ENCODE results near the gene ZNF524.

ZNF524 gene

DNA sequence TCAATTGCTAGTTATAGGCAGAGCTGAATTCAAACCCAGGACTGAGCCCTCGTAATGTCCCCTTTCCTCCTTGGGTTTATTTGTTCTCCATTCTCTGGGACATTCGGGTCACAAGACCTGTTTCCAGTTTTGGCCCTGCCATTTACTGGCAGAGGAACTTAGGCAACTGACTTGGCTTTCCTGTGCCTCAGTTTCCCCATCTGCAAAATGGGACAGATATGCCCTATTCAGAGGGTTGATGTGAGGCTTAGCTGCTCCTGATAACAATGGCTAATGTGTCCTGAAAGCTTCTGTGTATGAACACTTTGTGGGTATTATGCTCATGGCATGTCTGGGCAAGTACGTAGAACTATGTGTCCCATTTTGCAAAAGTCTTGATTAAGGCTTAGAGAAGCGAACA, 996 bp downstream of the ZNF524 start:
- no peak for DNase-seq (ENCODE audit: low read depth in 2 of 3, low spot score in 1 of 3)

DNA sequence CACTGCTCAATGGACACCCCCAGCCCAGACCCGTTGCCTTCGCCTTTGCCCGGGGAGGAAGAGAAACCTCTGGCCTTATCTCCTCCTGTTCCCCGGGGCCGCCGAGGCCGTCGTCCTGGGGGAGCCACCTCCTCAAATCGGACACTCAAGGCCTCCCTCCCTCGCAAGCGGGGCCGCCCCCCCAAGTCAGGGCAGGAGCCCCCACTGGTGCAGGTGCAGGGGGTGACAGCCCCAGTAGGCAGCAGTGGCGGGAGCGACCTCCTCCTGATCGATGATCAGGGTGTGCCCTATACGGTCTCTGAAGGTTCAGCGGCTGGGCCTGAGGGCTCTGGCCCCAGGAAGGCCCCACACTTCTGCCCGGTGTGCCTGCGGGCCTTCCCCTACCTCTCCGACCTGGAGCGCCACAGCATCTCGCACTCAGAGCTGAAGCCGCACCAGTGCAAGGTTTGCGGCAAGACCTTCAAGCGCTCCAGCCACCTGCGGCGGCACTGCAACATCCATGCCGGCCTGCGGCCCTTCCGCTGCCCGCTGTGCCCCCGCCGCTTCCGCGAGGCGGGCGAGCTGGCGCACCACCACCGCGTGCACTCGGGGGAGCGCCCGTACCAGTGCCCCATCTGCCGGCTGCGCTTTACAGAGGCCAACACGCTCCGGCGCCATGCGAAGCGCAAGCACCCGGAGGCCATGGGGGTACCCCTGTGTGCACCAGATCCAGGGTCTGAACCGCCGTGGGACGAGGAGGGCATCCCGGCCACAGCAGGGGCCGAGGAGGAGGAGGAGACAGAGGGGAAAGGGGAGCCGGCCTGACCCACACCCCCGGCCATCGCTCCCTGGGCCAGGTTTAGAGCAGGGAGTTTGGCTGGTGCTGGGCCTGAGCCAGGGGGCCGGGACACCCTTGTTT, 2.3 kb downstream of the ZNF524 start:
- no peak for DNase-seq (ENCODE audit: low read depth in 2 of 3, low spot score in 1 of 3)

DNA sequence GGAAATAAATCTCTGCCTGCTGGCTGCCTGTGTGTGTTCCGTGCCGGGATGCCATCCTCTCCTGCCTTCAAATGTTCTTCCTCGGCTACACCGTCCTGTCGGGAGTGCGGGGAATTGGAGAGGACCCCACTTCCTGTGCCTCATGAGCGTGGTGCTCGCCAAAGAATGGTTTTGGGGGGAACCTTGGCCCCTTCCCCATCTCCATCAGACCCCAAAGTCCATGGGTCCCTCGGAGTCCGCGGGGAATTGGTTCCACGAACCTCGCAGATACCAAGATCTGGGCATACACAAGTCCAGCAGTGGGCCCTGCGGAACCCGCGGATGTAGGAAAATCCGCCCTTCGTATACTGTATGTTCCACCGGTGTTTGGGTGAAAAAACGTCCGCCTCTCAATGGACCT, 3.0 kb downstream of the ZNF524 start:
- no peak for DNase-seq (ENCODE audit: low read depth in 2 of 3, low spot score in 1 of 3)

GRCh38 chr19:55603581-55604292, 3.6 kb downstream of the ZNF524 start:
- DNase-seq (ENCODE audit: low read depth in 2 of 3, low spot score in 1 of 3) = no peak

GRCh38 chr19:55605207-55605636, 5.1 kb downstream of the ZNF524 start:
- peak; percentile 97 to 99 (median 99) for DNase-seq (ENCODE audit: low read depth in 2 of 3, low spot score in 1 of 3)

DNA sequence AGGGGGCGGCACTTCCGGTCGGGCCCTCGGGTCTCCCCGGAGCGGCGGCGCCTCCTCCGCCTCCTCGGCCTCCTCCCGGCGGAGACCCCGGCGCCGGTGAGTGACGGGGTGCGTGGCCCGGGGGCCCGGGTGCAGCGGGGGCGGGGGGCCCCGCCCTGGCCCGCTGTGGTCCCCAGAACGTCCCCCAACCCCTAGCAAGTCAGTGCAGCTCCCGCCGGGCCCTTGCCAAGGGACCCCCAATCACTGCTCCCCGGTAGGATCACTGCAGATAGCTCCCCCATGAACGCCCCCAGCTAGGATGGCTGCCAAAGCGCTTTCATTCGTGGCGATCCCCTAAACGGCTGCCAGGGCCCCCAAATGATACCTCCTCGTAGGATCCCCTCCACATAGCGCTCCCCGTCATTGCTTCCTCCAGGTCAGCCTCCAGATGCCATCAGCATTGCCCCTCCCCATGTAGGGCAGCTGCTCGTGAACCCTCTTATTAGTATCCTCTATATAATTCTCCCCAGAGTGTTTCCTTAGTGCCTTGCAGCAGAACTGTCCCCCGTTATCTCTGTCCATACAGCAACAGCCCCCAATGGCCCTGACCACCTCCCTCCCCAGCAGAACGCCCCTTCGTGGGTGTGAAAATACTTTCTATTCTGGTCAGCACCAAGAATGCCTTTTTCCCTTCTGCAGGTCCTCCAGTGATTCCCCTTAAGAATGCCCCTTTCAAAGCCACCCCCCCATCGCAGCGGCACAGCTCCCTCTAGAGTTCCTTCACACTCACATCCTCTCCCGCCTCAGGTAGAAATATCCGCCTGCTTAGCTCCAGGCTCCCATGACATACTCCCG, 5.8 kb downstream of the ZNF524 start, which contains the start of gene ZNF865:
Gene ZNF865, plus strand, starts transcription at position 11 of the 834 bp plus-strand sequence. CDS start 7,972 bp downstream, outside the sequence.
- DNase-seq (ENCODE audit: low read depth in 2 of 3, low spot score in 1 of 3) = peak; percentile 52 to 66 (median 65)

- DNase-seq (ENCODE audit: low read depth in 2 of 3, low spot score in 1 of 3) = no peak
These were observed 6.3 kb downstream of the ZNF524 start for GRCh38 chr19:55606471-55606787.

DNA sequence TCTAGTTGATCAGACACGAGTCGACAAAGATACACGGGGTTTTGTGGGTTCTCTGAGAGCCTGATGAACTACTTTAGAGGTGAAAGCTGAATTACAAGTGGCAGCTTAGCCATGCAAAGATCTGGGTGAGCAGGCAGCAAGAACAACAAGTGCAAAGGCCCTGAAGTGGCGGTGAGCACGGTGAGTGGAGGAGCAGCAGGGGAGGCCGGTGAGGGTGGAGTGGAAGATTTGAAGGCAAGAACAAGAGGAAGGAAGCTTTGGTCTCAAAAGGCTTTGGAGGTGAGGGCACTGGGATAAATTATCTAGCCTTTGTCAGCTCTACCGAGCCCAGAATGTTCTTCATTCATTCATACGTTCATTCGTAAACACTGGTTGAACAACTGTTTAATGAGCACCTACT, 6.7 kb downstream of the ZNF524 start:
- DNase-seq (ENCODE audit: low read depth in 2 of 3, low spot score in 1 of 3) = no peak

GRCh38 chr19:55609326-55609725, 9.2 kb downstream of the ZNF524 start:
- no peak for DNase-seq (ENCODE audit: low read depth in 2 of 3, low spot score in 1 of 3)

DNA sequence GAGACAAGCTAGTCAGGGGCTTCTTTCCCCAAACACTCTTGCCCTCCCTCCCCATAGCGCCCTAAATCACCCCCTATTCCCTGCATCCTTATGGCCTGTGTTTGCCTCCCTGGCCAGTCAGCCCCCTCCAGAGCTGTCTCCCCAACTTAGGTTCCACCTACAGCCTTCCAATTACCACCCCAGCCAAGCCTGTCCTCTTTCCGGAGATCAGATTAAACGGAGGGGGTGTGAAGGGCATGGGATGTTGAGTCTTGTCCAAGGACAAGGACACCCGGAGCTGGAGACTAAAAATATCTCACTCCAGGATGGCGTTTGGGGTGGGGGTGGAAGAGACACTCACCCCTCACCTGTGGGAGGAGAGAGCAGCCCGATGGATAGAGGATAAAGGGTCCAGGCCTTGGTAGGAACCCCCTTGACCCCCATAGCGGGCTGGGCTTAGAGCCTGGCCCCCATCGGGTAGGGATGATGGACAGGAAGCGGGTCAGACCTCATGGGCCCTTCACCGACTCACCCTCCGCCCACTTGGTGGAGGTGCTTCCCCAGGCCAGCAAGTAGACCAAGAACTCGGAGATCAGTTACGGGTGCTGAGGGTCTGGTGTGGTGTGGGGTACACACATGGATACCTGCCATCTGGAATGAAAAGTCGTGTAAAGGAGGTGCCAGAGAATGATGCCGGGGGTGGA, 11.4 kb downstream of the ZNF524 start:
- no peak for DNase-seq (ENCODE audit: low read depth in 2 of 3, low spot score in 1 of 3)

DNA sequence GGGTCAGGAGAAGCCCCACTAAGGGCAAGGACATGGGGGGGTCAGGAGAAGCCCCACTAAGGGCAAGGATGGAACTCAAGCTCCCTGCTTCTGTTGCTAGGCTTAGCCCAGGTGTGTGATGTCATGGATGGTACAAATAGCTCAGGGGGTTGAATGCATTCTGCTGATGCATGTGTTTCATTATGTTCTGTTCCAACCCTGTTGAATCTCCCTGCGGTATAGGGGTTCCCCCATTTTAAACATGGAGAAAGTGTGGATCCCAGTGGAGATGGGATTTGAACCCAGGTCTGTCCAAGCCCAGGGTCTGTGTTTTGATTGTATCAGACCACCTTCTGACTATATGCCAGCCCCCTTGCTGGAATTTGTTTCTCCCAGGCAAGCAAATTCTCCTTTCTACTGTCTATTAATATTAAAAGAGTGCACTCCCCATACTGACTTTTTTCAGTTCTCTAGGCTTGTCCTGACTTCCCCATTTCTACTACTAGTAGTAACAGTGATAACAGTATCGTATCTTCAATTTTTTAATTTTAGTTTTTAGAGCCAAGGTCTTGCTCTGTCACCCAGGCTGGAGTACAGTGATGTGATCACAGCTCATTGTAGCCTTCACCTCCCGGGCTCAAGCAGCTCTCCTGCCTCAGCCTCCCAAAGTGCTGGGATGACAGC, 12.0 kb downstream of the ZNF524 start:
- no peak for DNase-seq (ENCODE audit: low read depth in 2 of 3, low spot score in 1 of 3)

DNA sequence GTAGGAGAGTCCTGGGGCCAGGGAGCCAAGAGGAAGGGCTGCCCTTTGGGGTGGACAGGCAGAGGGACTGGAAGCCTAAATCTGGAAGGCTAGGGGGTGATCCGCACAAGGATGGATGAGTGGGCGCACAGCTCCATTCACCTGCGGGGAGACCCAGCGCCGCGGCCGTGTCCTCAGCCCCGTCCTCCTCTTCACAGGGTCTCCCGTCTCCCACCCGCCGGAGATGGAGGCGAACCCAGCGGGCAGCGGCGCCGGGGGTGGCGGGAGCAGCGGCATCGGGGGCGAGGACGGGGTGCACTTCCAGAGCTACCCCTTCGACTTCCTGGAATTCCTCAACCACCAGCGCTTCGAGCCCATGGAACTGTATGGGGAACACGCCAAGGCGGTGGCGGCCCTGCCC, 13.3 kb downstream of the ZNF524 start:
- DNase-seq (ENCODE audit: low read depth in 2 of 3, low spot score in 1 of 3) = no peak

GRCh38 chr19:55613930-55614710, 14.0 kb downstream of the ZNF524 start:
- DNase-seq (ENCODE audit: low read depth in 2 of 3, low spot score in 1 of 3) = no peak

DNA sequence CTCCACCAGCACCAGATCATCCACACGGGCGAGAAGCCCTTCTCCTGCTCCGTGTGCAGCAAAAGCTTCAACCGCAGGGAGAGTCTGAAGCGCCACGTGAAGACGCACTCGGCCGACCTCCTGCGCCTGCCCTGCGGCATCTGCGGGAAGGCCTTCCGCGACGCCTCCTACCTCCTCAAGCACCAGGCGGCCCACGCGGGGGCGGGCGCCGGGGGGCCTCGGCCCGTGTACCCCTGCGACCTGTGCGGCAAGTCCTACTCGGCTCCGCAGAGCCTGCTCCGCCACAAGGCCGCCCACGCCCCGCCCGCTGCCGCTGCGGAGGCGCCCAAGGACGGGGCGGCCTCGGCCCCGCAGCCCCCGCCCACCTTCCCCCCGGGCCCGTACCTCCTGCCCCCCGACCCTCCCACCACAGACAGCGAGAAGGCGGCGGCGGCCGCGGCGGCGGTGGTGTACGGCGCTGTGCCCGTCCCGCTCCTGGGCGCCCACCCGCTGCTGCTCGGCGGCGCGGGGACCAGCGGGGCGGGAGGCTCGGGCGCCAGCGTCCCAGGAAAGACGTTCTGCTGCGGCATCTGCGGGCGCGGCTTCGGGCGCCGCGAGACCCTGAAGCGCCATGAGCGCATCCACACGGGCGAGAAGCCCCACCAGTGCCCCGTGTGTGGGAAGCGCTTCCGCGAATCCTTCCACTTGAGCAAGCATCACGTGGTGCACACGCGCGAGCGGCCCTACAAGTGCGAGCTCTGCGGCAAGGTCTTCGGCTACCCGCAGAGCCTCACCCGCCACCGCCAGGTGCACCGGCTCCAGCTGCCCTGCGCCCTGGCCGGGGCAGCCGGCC, 14.8 kb downstream of the ZNF524 start:
- no peak for DNase-seq (ENCODE audit: low read depth in 2 of 3, low spot score in 1 of 3)

DNA sequence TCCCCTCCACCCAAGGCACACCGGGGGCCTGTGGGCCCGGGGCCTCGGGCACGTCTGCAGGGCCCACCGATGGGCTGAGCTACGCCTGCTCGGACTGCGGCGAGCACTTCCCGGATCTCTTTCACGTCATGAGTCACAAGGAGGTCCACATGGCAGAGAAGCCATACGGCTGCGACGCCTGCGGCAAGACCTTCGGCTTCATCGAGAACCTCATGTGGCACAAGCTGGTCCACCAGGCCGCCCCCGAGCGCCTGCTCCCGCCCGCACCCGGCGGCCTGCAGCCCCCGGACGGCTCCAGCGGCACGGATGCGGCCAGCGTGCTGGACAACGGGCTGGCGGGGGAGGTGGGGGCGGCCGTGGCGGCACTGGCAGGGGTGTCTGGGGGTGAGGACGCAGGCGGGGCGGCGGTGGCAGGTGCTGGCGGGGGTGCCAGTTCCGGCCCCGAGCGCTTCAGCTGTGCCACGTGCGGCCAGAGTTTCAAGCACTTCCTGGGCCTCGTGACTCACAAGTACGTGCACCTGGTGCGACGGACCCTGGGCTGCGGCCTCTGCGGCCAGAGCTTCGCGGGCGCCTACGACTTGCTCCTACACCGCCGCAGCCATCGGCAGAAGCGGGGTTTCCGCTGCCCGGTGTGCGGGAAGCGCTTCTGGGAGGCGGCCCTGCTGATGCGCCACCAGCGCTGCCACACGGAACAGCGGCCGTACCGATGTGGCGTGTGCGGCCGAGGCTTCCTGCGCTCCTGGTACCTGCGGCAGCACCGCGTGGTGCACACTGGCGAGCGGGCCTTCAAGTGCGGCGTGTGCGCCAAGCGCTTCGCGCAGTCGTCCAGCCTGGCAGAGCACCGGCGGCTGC, 15.7 kb downstream of the ZNF524 start:
- no peak for DNase-seq (ENCODE audit: low read depth in 2 of 3, low spot score in 1 of 3)

DNA sequence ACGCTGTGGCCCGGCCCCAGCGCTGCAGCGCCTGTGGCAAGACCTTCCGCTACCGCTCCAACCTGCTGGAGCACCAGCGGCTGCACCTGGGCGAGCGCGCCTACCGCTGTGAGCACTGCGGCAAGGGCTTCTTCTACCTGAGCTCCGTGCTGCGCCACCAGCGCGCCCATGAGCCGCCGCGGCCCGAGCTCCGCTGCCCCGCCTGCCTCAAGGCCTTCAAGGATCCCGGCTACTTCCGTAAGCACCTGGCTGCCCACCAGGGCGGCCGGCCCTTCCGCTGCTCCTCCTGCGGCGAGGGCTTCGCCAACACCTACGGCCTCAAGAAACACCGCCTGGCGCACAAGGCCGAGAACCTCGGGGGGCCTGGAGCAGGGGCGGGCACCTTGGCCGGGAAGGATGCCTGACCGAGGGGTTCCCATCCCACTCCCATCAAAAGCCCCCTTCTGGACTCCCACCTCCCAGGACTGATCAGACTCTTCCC, 16.3 kb downstream of the ZNF524 start:
- no peak for DNase-seq (ENCODE audit: low read depth in 2 of 3, low spot score in 1 of 3)

DNA sequence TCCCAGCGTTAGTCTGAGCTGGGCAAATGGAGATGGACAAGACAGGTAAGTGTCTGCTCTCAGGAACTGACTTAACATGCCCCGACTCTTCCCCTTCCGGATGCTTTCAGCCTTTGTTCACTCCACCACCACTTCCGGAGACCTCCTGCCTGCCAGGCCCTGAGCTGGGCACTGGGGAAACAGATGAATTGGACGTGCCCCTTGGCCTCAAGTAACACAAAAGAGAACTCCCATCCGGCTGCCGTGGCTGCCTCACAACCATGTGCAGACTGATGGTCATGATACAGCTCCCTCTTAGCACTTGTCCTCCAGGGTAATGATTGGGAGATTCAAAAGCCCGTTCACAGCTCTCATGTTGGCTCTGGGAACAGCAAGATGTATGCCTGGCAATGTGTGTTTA, 17.3 kb downstream of the ZNF524 start:
- no peak for DNase-seq (ENCODE audit: low read depth in 2 of 3, low spot score in 1 of 3)

DNA sequence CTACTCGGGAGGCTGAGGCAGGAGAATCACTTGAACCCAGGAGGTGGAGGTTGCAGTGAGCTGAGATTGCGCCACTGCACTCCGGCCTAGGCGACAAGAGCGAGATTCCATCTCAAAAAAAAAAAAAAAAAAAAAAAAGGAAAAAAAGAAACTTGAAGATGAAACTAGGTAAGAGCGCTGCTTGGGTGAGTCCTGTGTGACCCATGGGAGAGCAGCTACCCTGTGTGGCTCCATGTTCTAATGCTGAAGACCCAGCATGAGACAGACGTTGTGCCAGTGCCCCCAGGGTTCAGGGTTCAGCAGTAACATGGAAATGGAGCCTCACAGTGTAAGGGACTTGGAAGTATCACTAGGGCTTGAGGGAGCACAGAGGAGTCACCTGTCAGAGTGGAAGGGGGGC, 18.3 kb downstream of the ZNF524 start:
- no peak for DNase-seq (ENCODE audit: low read depth in 2 of 3, low spot score in 1 of 3)

Data from stimulated activated CD4-positive, alpha-beta T cell treated with anti-CD3 and anti-CD28 coated beads, Interleukin-12 subunit alpha, Interleukin-12 subunit beta, amount 100 ng/mL, for 48 hours (primary cell).